Measurements from ENCODE around the gene BRCC3. TPM values are rescaled to one million over a fixed set of nuclear protein-coding genes. Genes with fewer than 3 reads are reported as not detected.

BRCC3 gene
- total and polyA plus RNA-seq, 2 donors (not counting 3 experiments of a cell fraction or from before 2014, with no cell fraction given) = 12.4 to 25.5 TPM

DNA sequence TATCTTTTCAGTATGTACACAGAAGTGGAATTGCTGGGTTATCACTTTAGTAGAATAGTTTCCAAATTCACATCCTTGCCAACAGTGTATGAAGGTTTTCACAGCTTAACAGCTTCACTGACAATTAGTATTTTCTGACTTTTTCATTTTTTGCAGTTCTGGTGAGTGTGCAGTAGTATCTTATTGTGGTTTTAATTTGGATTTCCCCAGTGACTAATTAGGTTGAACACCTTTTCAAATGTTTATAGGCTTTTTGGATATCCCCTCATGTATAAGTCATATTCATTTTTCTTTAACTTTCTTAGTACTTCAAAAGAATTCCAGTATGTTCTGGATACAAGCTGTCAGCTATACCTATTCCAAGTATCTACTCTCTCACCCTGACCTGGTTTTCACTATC, 37.1 kb downstream of the BRCC3 start:
- H3K4me2 ChIP-seq (ENCODE audit: insufficient read depth, low read length) = no peak overlapping the region
- no peaks in the 10 kb centered on the region for H3K79me2 ChIP-seq (ENCODE audit: control insufficient read depth, insufficient read depth, low read length)
- no peaks in the 10 kb centered on the region for H3K9me1 ChIP-seq (replicated peaks; ENCODE audit: control insufficient read depth, extremely low read depth, insufficient read depth, low read length)
- TF ChIP-seq GATA2 (IDR thresholded peaks at IDR 0.05; ENCODE audit: insufficient read depth, insufficient read length, low read depth, low read length) = no peak
- TF ChIP-seq JUN (IDR thresholded peaks at IDR 0.05; ENCODE audit: borderline replicate concordance, insufficient read depth, insufficient read length, low read depth) = no peak
- no peak for TF ChIP-seq EZH2 (IDR thresholded peaks at IDR 0.05; ENCODE audit: borderline replicate concordance, low read depth, low read length, severe bottlenecking)
- no peak for TF ChIP-seq POLR2AphosphoS5 (IDR thresholded peaks at IDR 0.05; ENCODE audit: insufficient read depth, low read depth, low read length)
- TF ChIP-seq POLR2A (IDR thresholded peaks at IDR 0.05; ENCODE audit: low read depth, low read length) = no peak
- TF ChIP-seq, protein P1, sequence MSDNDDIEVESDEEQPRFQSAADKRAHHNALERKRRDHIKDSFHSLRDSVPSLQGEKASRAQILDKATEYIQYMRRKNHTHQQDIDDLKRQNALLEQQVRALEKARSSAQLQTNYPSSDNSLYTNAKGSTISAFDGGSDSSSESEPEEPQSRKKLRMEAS (IDR thresholded peaks at IDR 0.05; ENCODE audit: insufficient read depth, insufficient read length) = no peak
- TF ChIP-seq FOS (IDR thresholded peaks at IDR 0.05; ENCODE audit: borderline replicate concordance, insufficient read depth, low read length) = no peak
- no peak for TF ChIP-seq CTCF (IDR thresholded peaks at IDR 0.05; ENCODE audit: extremely low read depth in 1 of 2, insufficient read depth in 1 of 2, low read depth in 1 of 2, low read length in 2 of 2)
- TF ChIP-seq MYC (IDR thresholded peaks at IDR 0.05; ENCODE audit: low read depth, low read length) = no peak
- ChIA-PET POLR2A (no interaction called here), CTCF (no interaction called here)
- no peak overlapping the region for H3K27ac ChIP-seq (ENCODE audit: insufficient read depth, low read depth, low read length)
- H3K9me3 ChIP-seq (replicated peaks; ENCODE audit: control insufficient read depth, insufficient read depth, low read length) = no peaks in the 10 kb centered on the region
- H3K4me3 ChIP-seq (replicated peaks in 1 of 3; ENCODE audit: insufficient read depth in 1 of 3, low read depth in 1 of 3, low read length in 3 of 3) = no peak overlapping the region
- FAIRE-seq (no peak), DNase-seq (ENCODE audit: low read depth, low spot score) (no peak)
- H3K4me1 ChIP-seq (ENCODE audit: control insufficient read depth, extremely low read depth, insufficient read depth, low read length) = no peaks in the 10 kb centered on the region
- H3K27me3 ChIP-seq (ENCODE audit: control insufficient read depth in 2 of 2, insufficient read depth in 2 of 2, low read length in 2 of 2) = no peaks in the 10 kb centered on the region
- peaks cover 0 to 2% of the 10 kb centered on the region in 2 experiments for H3K36me3 ChIP-seq (ENCODE audit: control insufficient read depth in 2 of 2, extremely low read depth in 1 of 2, insufficient read depth in 2 of 2, low read length in 2 of 2)
- intact Hi-C loops (cut with micrococcal nuclease) = no loop called here
- dilution Hi-C loops (cut with MboI; ENCODE audit: extremely low pct_ligation_motif_present, low sequenced_read_pairs) = no loop called here
- H2AFZ ChIP-seq (ENCODE audit: low read depth, low read length) = no peak overlapping the region
- no TSS peak for BruUV-seq (replicated peaks)
- H3K9ac ChIP-seq (replicated peaks; ENCODE audit: extremely low read depth, insufficient read depth, low read length) = no peak overlapping the region
- H4K20me1 ChIP-seq (replicated peaks; ENCODE audit: control insufficient read depth, extremely low read depth, insufficient read depth, low read length) = no peaks in the 10 kb centered on the region

Measured in endothelial cell of umbilical vein (primary cell).